GM20431 (cell line): ENCODE results near the gene SCN10A.

ENCODE experiments used
- in situ Hi-C: fragments of 300-500 bp; cut with MseI, MboI; formaldehyde crosslinking; loops from one replicate; pipeline ENCODE4 v1.15.0; 2020; ENCODE audit warnings: low sequenced_read_pairs; ENCODE audit not compliant: unreplicated experiment

SCN10A gene

GRCh38 chr3:38792983-38793382 is 23.0 kb downstream of the SCN10A start:
- in situ Hi-C loops, result no loop called here

DNA sequence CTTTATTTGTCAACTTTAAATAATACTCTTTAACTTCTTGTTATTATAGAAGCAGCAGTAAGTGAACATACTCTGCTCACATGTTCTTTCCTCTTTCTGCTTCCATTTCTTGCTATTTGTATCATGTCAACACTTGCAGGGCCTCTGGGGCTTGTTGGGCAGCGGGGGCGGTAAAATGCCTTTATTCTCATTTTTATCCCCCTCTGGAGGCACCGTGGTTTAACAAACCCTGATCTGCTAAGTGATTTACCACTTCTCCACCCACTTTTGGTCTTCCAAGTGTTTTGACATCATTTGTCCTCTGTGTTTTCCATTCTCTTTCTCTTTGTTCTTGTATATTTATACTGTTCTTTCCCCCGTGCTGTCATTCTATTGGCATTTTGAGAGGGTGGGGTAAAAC is 33.9 kb downstream of the SCN10A start:
- in situ Hi-C loops, result no loop called here

DNA sequence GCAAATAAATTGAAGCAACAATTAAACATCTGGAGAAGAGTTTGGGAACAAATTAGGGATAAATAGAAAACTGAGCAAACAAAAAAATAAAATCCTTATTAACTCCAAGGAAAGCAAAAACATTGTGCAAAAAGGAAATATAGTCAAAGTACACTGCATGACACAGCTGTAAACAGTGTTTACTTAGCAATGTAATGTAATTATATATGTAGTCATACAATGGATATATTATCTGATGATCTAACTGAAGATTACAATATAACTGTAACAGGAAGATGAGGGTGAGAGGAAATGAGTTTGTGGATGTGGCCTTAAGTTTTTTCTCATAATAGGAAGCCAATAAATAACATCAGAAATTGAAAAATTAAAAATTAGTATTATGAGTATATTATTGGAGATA is 42.5 kb downstream of the SCN10A start:
- in situ Hi-C loops, result no loop called here

DNA sequence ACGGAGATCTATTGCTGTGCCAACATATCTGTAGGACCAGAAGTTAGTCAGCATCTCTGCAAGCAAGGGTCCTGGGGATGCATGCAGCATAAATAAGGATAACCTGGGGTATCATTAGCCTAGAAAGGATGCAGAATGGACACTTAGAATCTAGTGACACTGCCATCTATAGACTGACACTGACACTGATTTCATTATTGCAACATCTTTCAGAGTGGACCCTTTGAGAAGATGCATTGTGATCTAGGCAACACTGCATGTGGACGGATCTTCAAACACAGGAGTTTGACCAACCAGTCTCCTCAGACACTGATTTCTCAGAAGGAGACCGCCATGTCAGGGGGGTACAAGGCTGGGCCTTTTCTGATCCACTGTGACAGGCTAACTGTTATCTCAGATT is 52.4 kb downstream of the SCN10A start:
- in situ Hi-C loops, result no loop called here

DNA sequence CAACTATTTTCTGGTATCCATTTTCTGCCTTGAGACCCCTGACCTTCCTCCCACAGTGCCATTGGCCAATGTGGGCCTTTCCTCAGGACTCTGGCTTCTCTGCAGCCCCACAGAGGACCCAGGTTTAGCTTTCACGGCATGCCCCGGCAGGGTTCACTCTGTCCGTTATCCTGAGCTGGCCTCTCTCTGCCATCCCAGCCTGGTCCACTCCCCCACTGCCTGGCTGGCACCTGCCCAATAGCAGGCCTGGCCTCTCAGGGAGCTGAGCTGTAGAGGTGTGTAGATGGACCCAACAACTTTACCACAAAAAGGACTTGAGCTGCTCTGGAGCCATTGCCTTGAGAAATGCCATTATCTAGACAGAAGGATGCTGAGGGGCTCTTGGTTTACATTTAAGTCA is 57.5 kb downstream of the SCN10A start:
- in situ Hi-C loops, result no loop called here

- in situ Hi-C loops, result no loop called here
Observed at GRCh38 chr3:38757721-38758120, 58.3 kb downstream of the SCN10A start.

GRCh38 chr3:38756892-38757291 is 59.1 kb downstream of the SCN10A start:
- in situ Hi-C loops, result no loop called here

GRCh38 chr3:38755130-38755529 is 60.9 kb downstream of the SCN10A start:
- in situ Hi-C loops, result no loop called here

DNA sequence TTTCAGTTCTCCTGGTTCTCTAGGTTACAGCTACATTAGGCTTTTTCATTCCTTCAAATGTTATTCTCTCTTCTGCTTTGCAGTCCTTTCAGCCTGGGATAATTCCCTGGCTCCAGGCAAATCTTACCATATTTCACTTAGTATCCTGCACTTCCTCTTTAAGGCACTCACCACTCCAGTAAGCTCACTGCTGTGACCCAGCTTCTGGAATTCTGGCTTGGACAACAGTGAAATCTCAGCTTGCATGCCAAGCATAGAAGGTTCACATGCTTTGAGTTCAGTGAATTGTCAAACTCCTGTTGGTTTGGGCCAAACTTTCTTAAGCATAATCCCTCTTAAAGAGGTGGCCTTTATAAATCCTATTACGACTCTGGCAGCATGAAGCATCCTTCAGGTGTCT is 69.4 kb downstream of the SCN10A start:
- in situ Hi-C loops, result no loop called here

GRCh38 chr3:38743043-38743442 is 73.0 kb downstream of the SCN10A start:
- in situ Hi-C loops, result no loop called here

DNA sequence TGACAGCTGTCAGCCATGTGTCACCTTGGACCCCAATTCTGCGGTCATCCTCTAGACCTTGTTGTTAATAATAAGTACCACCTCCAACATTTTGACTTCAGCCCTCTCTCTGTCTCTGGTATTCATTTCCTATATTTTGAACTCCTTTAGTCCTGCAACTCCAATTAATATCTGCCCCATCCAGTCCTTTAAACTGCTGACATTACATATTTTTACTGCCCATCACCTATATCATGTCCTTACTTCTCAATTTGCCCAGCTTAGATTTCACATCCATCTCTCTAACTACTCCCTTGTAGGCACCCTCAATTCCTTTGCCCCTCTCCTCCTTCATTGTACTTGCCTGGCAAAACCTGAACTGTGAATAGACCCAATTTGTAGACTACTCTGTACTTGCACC is 73.5 kb downstream of the SCN10A start:
- in situ Hi-C loops, result no loop called here

DNA sequence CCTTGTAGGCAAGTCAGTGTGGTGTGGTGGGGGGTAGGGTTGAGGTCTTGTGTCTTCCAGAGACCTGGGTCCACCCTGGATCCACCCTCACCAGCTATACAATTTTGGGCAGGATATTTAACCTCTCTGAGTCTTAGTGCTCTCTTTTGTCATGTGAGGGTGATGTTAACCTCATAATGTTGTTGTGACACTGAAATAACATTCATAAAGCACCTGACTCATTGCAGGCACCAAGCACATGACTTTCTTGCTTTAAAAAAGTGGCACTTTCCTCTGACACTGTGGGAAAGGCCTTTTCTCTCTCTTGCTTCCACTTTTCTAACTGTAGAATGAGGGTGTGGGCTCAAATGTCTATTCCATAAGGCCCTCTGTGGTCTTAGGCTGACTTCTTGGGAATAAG is 75.5 kb downstream of the SCN10A start:
- in situ Hi-C loops, result no loop called here

GRCh38 chr3:38739931-38740330 is 76.1 kb downstream of the SCN10A start:
- in situ Hi-C loops, result no loop called here

GRCh38 chr3:38739396-38739689 is 76.7 kb downstream of the SCN10A start:
- in situ Hi-C loops, result no loop called here

DNA sequence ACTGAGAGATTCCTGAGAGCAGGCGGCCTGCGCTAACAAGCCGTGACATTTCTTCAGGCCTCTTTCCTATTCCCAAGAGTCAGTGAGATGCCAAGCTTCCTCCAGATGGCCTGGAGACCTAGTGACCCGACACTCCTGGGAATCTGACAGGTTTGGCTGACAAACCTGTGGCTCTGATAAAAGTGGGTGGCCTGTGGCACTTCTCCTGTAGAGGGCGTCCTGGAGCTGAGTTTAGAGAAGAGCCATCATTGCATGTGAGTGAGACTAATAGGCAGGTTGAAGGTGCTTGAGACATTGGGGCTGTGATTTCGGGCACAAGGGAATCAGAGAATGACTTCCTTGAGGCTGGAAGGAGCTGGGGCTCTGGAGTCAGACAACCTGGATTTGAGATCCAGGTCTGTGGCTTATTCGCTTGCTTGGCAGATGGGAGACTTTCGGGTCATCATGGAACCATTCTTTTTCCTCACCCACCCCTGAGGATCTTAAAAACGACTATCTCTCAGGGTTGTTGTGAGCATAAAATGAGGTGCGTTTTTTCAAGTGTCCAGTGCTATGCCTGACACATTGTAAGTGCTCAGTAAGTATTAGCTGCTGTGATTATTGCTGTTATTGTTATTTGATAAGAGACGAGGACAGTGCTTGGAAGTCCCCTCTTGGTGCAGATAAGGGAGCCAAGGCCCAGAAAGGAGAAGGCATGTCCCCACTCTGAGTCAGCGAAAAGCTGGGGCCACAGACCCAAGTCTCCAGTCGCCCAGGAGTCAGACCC is 77.2 kb downstream of the SCN10A start:
- in situ Hi-C loops, result no loop called here

GRCh38 chr3:38731522-38731921 is 84.5 kb downstream of the SCN10A start:
- in situ Hi-C loops, result no loop called here

- in situ Hi-C loops, result no loop called here
Observed at GRCh38 chr3:38730281-38730680, 85.7 kb downstream of the SCN10A start.

- in situ Hi-C loops, result no loop called here
Observed at GRCh38 chr3:38728008-38728407, 88.0 kb downstream of the SCN10A start.

- in situ Hi-C loops, result no loop called here
Observed at GRCh38 chr3:38726751-38727150, 89.3 kb downstream of the SCN10A start.

DNA sequence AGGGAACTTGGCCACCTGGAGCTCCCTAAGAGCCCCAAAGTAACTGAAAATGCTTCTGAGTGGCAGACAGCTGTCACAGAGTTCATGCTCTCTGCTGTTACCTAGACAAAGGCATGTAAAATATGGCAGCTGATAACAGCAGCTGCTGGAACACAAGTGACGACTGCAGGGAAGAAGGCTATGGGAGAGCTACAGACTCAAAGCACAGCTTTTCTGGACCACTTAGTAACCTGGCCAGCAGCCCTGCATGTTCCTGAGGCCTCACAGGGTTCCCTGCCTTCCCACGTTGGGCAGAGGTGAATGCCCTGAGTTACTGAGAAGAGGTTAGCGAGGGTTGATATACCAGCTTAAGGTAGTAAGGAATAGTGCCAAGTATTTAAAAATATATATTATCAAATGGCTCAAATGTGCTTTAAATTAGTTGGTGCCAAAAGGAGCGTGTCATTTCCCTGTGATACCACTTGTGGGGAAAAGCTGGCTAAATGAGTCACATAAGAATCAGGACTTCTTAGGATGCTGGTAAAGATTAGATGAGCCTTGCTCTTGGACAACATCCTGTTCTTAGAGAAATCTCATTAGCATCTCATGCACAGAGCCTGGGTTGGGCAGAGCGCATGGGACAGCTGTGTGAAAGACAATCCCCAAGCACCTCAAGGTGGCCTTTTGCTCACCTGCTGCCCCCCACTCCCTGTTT is 90.1 kb downstream of the SCN10A start:
- in situ Hi-C loops, result no loop called here

DNA sequence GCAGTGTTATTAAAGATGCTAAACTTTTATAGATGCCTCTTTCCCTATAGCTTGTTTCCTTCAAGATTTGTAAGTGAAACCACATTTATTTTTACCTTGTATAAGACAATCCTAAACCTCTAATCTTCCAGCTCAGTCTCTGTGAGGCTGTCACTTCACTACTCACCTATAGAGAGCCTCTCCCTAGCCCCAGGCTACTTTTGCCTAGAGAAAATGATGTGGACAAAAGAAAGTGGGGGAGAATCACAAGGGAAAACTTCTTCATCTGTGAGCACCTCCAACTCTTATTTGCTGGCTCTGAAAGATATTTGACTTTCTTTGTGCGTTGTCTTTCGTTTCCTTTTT is 91.7 kb downstream of the SCN10A start:
- in situ Hi-C loops, result no loop called here
